ENCODE measurements around the gene BAHCC1.

The BAHCC1 gene

DNA sequence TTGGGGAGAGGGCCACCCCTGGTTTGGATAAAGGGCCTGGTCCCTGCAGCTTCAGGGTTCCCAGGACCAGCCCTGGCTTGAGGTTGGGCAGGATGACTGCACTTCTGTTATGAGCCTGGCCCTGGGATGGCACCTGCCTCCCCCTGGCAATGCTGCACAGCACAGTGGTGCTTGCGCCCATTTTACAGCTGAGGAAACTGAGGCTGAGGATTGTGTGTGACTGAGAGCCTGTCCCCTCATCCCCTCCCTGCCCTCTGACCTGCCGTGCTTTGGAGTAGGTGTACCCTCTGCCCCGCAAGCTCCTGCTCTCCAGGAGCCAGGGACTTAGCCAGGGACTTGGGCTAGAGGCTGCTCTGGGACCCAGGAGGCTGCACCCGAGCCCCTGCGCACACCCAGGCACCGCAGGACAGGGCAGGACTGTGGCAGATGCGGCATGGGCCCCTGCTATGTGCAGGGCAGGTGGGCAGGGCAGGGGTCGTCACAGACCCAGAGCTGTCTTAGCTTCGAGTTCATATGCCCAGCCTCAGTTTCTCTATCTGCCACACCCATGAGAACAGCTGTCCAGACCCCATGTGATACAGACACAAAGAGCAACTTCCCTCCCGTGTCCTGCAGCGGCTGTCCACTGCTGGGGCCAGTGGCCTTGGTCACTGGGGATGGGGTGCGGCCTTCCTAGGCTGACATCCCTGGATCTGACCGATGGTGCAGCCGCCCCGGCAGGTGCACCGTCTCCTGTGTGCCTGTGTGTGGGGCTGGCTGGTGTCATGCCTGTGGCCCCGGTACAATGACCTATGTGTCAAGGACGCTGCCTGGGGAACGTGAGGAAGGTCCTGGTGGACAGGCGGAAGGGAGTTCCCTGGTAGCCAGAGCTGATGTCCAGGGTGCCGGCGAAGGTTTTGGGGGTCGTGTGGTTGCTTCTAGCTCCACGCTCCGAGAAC lies 36.6 kb downstream of the BAHCC1 start:
- no peak overlapping the region for H3K4me3 ChIP-seq (ENCODE audit: low read depth, low read length)
- TF ChIP-seq, protein P1, sequence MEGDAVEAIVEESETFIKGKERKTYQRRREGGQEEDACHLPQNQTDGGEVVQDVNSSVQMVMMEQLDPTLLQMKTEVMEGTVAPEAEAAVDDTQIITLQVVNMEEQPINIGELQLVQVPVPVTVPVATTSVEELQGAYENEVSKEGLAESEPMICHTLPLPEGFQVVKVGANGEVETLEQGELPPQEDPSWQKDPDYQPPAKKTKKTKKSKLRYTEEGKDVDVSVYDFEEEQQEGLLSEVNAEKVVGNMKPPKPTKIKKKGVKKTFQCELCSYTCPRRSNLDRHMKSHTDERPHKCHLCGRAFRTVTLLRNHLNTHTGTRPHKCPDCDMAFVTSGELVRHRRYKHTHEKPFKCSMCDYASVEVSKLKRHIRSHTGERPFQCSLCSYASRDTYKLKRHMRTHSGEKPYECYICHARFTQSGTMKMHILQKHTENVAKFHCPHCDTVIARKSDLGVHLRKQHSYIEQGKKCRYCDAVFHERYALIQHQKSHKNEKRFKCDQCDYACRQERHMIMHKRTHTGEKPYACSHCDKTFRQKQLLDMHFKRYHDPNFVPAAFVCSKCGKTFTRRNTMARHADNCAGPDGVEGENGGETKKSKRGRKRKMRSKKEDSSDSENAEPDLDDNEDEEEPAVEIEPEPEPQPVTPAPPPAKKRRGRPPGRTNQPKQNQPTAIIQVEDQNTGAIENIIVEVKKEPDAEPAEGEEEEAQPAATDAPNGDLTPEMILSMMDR (IDR thresholded peaks at IDR 0.05; ENCODE audit: control insufficient read depth, extremely low read depth, insufficient read depth): no peak
- DNase-seq (ENCODE audit: low read depth): no peak

DNA sequence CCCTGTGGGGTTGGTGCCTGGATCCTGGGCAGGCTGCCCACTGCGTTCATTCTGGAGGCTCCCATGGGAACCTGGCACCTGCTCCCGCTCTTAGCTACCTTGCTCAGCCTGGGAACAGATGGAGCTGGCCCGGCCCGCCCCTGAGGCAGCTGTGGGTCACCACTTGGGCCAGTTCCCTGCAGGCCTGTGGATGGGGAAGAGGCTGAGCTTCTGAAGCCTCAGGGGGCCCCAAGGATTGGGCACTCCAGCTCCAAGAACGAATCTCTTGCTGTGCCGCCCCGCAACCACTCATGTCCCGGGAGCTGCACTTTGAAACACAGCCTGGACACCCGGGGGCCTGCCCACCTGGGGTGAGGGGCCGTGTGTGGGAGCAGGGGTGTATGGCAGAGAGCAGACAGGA lies 37.7 kb downstream of the BAHCC1 start:
- H3K4me3 ChIP-seq (ENCODE audit: low read depth, low read length): no peak overlapping the region
- peak; percentile 91 for DNase-seq (ENCODE audit: low read depth)
- TF ChIP-seq, protein P1 (IDR thresholded peaks at IDR 0.05; ENCODE audit: control insufficient read depth, extremely low read depth, insufficient read depth): no peak

DNA sequence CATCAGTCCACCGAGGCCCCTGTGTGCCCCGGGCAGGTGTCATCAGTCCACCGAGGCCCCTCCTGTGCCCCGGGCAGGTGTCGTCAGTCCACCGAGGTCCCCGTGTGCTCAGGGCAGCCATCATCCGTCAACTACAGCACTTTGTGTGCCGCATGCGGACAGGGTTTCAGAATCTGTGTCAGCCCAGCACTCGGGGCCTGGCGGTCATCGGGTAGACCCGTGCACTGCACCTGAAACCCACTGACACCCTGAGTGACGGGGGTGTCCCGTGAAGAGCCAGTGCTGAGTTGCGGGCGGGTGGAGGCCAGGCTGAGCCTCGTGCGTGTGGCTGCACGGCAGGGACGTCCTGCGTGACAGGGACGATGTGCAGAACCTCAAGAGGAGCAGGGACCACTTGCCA lies 38.4 kb downstream of the BAHCC1 start:
- H3K4me3 ChIP-seq (ENCODE audit: low read depth, low read length): no peak overlapping the region
- DNase-seq (ENCODE audit: low read depth): no peak
- TF ChIP-seq, protein P1 (IDR thresholded peaks at IDR 0.05; ENCODE audit: control insufficient read depth, extremely low read depth, insufficient read depth): no peak

DNA sequence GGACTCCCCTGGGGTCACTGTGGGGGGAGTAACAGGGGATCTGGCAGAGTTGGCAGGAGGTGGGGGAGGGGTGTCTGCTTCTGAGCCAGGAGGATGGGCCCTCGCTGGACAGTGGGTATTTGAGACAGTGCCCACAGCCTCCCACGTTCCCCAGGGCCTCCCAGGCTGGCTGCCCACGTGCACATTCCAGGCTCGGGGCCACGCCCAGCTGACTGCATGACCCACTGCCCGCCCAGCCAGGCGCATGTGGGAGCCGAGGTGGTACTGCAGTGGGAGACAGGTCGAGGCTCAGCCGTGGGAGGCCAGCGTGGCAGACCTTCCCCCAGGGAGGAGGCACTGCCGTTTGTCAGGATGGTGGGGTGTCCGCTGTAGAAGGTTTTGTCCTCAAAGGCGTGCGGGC lies 38.8 kb downstream of the BAHCC1 start:
- H3K4me3 ChIP-seq (ENCODE audit: low read depth, low read length): no peak overlapping the region
- TF ChIP-seq, protein P1 (IDR thresholded peaks at IDR 0.05; ENCODE audit: control insufficient read depth, extremely low read depth, insufficient read depth): no peak
- DNase-seq (ENCODE audit: low read depth): no peak

DNA sequence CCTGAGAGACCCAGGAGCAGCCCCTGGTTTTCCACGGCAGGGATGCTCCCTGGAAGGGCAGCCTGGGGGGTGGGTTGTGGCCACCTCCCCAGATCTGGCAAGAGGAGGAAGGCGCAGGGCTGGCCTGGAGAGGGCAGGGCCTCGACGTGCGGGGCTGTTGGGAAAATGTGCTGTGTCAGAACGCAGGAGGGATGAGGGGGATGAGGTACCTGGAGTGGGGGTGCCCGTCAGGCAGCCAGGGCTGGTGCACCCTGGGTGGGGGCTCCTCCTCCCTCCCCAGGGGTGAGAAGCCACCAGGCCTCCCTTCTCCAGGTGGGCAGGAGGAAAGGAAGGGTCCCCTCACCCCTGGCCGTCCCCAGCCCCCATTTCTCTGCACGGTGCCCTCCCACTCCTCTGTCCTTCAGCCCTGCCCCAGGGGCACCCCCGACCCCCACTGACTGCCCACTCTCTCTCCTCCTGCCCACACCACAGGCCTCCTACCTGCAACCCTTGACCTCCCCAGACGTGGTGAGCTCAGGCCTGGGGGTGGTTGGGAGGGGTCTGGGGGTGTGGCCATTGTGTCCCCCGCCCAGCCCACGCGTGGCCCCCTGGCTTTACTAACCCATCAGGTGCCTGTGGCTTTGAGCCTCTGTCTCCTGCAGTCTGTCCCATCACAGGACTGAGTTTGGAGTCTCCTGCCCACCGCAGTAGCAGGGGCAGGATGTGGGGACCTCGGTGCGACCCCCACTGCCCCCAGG lies 39.6 kb downstream of the BAHCC1 start:
- TF ChIP-seq, protein P1 (IDR thresholded peaks at IDR 0.05; ENCODE audit: control insufficient read depth, extremely low read depth, insufficient read depth): no peak
- H3K4me3 ChIP-seq (ENCODE audit: low read depth, low read length): no peak overlapping the region
- no peak for DNase-seq (ENCODE audit: low read depth)

DNA sequence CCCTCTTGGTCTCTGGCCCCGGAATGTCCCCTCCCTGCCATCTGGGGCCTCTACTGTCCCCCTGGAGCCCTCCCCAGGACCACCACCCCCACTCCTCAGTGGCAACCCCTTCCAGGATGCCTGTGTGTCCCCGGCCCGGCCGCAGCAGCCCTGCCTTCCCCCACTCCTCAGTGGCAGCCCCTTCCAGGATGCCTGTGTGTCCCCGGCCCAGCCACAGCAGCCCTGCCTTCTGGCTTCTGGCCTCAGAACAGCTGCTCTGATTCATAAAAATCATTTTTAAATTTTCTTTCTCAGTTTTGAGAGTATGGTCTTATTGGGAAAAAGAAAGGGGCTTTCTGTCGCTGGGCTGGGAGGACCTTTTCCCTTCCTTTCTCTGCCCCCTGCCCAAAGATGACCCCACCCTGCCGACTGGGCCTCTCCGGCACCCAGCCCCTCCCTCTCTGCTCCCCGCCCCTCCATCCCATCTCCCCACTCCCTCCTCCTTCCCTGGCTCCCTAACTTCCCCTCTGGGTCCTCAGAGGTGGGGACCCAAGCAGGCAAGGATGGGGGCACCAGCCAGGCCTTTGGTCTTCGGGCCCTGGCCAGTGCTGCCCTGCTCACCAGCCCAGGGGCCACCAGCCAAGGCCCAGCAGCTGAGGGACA lies 40.5 kb downstream of the BAHCC1 start:
- TF ChIP-seq, protein P1 (IDR thresholded peaks at IDR 0.05; ENCODE audit: control insufficient read depth, extremely low read depth, insufficient read depth): no peak
- no peak for DNase-seq (ENCODE audit: low read depth)
- H3K4me3 ChIP-seq (ENCODE audit: low read depth, low read length): no peak overlapping the region

Measured in LNCaP clone FGC (cell line).